Calu3 (cell line): ENCODE data around the gene TPRG1. TPM values are rescaled to one million over a fixed set of nuclear protein-coding genes. Genes with fewer than 3 reads are reported as not detected.
A peak's percentile ranks its signal among the peaks of the same experiment; 100 is the strongest.

ENCODE experiments used
- BruUV-seq: library from RNA; stranded (reverse); fragments of 400-500 nt; replicated peaks from 2 replicates; lab custom pipeline; 2021; lab: Mats Ljungman, UMichigan
- CTCF ChIA-PET: fragments of 300-600 bp; sonication (Branson Sonifier 250); formaldehyde crosslinking; loops from one replicate; lab custom pipeline; 2022; ENCODE audit warnings: antibody characterized with exemption; lab: Charles Lee
- DNase-seq: peaks from one replicate; pipeline ENCODE4 v3.0.0; 2022
- H3K27ac Mint-ChIP-seq: one replicate; pipeline ENCODE4 v1.8.0; 2022; ENCODE audit warnings: mixed read lengths; ENCODE audit not compliant: unreplicated experiment
- H3K27me3 Mint-ChIP-seq: one replicate; pipeline ENCODE4 v1.8.0; 2022; ENCODE audit warnings: mixed read lengths; ENCODE audit not compliant: unreplicated experiment
- H3K36me3 Mint-ChIP-seq: one replicate; pipeline ENCODE4 v1.8.0; 2022; ENCODE audit warnings: mild to moderate bottlenecking, moderate library complexity, mixed read lengths; ENCODE audit not compliant: insufficient read depth, unreplicated experiment
- H3K4me1 Mint-ChIP-seq: one replicate; pipeline ENCODE4 v1.8.0; 2022; ENCODE audit warnings: mild to moderate bottlenecking, low read depth, mixed read lengths; ENCODE audit not compliant: unreplicated experiment
- H3K4me3 Mint-ChIP-seq: one replicate; pipeline ENCODE4 v1.8.0; 2022; ENCODE audit warnings: mild to moderate bottlenecking, low read depth, moderate library complexity, mixed read lengths; ENCODE audit not compliant: unreplicated experiment
- H3K9me3 Mint-ChIP-seq: one replicate; pipeline ENCODE4 v1.8.0; 2022; ENCODE audit warnings: low read depth, mixed read lengths; ENCODE audit not compliant: unreplicated experiment
- CTCF ChIP-seq: fragments of 200-600 bp; IDR thresholded peaks from one replicate; pipeline ENCODE4 v1.8.0; 2022; ENCODE audit warnings: antibody characterized with exemption; ENCODE audit not compliant: unreplicated experiment
- intact Hi-C: fragments of 100-400 bp; cut with micrococcal nuclease; formaldehyde crosslinking; loops from one replicate; pipeline ENCODE4 v1.10.0; 2022; ENCODE audit not compliant: unreplicated experiment
- total RNA-seq: library from RNA; stranded (reverse); gene quantifications from 2 replicates; pipeline ENCODE4 v1.2.3, GENCODE V29; 2022

The TPRG1 gene
- total RNA-seq, 1 experiment from 2014 or later: 1.2 TPM

GRCh38 chr3:189123595-189124387 is 48.0 kb upstream of the TPRG1 start:
- CTCF ChIA-PET: no interaction called here

GRCh38 chr3:189132231-189132671 is 39.5 kb upstream of the TPRG1 start:
- Mint-ChIP-seq H3K27ac (peak overlapping the region; percentile 66), H3K4me1 (peaks cover 19% of the 10 kb centered on the region), H3K36me3 (no peaks in the 10 kb centered on the region), H3K9me3 (peaks cover 5% of the 10 kb centered on the region), H3K27me3 (no peaks in the 10 kb centered on the region), H3K4me3 (peak overlapping the region; percentile 3)
- CTCF ChIA-PET: interaction anchor here (0.8 to 1.4 kb wide), 4 partner anchors 9 to 91 kb away, joined by 3 to 5 read pairs (median 4); no protein-coding TSS in a partner anchor
- BruUV-seq: no TSS peak
- DNase-seq: peak; percentile 63
- intact Hi-C loops: no loop called here
- no peak for TF ChIP-seq CTCF

More at GRCh38 chr3:189123595-189124387, 48.0 kb upstream of the TPRG1 start:
- TF ChIP-seq CTCF: no peak
- Mint-ChIP-seq H3K27me3 (no peaks in the 10 kb centered on the region), H3K36me3 (no peaks in the 10 kb centered on the region), H3K4me3 (no peak overlapping the region), H3K27ac (no peak overlapping the region), H3K4me1 (peaks cover 8% of the 10 kb centered on the region), H3K9me3 (no peaks in the 10 kb centered on the region)
- BruUV-seq: no TSS peak
- intact Hi-C loops: no loop called here
- DNase-seq: no peak

GRCh38 chr3:189132839-189133238 is 38.9 kb upstream of the TPRG1 start:
- no peak for DNase-seq
- no peak for TF ChIP-seq CTCF
- CTCF ChIA-PET: interaction anchor here (0.8 to 1.4 kb wide), 4 partner anchors 9 to 91 kb away, joined by 3 to 5 read pairs (median 4); no protein-coding TSS in a partner anchor
- Mint-ChIP-seq H3K4me1 (peaks cover 19% of the 10 kb centered on the region), H3K27ac (peak overlapping the region; percentile 66), H3K27me3 (no peaks in the 10 kb centered on the region), H3K36me3 (no peaks in the 10 kb centered on the region), H3K4me3 (no peak overlapping the region), H3K9me3 (peaks cover 5% of the 10 kb centered on the region)
- BruUV-seq: no TSS peak
- intact Hi-C loops: no loop called here

- no peak for TF ChIP-seq CTCF
- BruUV-seq: no TSS peak
- H3K4me1 Mint-ChIP-seq: peaks cover 19% of the 10 kb centered on the region
- no peak overlapping the region for H3K27ac Mint-ChIP-seq
- CTCF ChIA-PET: no interaction called here
- H3K36me3 Mint-ChIP-seq: no peaks in the 10 kb centered on the region
- H3K4me3 Mint-ChIP-seq: no peak overlapping the region
- H3K9me3 Mint-ChIP-seq: peaks cover 5% of the 10 kb centered on the region
- intact Hi-C loops: no loop called here
- no peak for DNase-seq
- H3K27me3 Mint-ChIP-seq: no peaks in the 10 kb centered on the region
Measured at GRCh38 chr3:189133768-189134167, 38.0 kb upstream of the TPRG1 start.
